ENCODE results near the gene SEMA3B.
"Not testable (repeated sequence)": the region's sequence is repeated elsewhere in the genome, so short reads cannot be mapped to it uniquely, and the experiment has no call there.

The SEMA3B gene

DNA sequence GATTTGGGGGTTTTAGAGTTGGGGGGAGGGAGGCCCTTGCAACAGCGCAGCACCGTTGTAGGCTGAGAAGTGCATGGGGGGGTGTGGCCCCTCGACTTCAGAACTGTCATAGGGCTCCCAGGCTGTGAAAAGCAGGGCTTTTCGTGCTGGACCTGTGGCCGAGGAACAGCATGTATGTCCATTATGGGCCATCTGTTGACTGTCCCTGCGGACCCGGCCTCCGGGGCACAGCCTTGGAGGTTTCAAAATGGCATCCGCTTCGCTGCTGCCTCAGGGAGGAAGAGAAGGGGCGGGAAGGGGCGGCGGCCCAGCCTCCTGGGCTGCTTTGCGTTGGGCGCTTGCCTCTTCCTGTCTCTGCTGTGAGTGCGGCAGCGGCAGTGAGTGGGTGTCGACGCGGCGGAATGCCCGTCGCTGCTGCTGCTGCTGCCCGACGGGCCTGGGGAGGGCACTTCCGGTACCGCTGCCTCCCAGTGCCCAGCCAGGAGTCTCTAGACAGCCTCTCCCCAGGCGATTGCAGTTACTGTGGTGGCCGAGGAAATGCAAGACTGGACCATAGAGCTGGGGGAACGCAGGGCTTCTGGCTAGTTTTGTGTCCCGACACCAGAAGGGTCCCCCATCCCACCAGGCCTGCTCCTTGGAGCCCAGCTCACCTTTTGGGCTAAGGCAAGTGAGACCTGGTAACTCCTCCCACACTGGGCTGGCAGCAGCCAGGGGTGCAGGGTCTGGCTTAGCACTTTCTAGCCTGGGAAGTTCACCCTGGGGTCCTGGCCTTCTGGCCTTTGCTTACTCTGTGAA lies 31.0 kb upstream of the SEMA3B start:
- DNase-seq, result peak in 12 of 14 donors; percentile 23 to 70 (median 49)

DNA sequence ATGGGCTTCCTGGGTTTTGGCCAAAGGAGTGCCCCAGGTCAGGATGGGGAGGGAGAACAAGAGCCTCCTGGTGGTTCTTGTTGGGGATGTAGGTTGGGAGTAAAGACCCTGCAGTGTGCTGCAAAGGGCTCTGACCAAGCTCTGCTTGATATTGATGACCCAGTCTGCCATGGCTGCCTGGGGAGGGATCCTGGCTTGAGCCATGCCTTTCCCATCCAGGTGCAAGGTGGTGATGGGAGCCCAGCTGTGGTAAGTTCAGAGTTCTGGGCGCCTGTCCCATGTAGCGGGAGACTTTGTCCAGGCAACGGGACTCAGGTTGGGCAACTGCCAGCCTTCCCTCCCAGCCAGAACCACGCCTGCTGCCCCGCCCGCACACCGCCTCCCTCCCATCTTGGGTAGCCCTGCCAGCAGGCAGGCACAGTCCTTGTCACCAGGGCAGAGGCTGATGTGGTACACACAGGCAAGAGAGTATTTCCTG lies 30.4 kb upstream of the SEMA3B start:
- peak in 12 of 14 donors; percentile 27 to 81 (median 56) for DNase-seq

DNA sequence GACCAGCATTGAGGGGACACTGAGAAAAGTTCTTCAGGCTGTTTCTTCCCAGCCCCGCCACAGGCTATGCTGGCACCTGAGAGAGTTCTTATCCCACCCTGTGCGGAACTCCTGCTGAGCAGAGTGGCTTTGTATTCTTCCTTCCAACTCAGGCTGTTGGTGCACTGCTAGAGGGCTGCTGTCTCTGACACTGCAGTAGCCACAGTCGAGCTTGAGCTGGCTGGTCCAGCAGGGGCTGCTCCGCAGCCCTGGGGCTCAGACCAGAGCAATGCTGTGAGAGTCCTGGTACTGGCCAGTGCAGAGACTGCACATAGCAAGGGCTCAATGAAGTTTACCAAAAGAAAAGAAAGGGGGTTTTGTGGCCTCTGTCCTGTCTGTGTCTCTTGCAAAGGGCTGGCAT lies 29.3 kb upstream of the SEMA3B start:
- DNase-seq, result no peak

DNA sequence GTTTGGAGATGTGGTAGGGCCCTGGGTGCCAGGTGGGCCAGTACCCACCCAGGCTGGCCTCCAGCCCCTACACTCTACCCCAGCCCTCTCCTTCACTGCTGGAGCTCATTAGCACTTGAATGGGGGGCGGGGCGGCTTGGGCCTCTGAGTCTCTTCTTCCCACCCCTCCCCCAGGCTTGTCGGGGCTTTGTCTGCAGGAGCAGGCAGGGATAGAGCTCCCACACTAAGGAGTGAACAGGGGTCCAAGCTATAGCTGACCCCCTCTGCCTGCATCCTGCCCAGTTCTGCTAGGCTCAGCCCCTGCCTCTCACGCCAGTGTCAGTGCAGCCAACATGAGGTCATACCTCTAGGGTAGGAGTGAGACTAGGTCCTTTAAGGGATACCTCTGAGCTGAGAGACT lies 27.8 kb upstream of the SEMA3B start:
- peak in 2 of 14 donors; percentile 12 to 19 for DNase-seq

DNA sequence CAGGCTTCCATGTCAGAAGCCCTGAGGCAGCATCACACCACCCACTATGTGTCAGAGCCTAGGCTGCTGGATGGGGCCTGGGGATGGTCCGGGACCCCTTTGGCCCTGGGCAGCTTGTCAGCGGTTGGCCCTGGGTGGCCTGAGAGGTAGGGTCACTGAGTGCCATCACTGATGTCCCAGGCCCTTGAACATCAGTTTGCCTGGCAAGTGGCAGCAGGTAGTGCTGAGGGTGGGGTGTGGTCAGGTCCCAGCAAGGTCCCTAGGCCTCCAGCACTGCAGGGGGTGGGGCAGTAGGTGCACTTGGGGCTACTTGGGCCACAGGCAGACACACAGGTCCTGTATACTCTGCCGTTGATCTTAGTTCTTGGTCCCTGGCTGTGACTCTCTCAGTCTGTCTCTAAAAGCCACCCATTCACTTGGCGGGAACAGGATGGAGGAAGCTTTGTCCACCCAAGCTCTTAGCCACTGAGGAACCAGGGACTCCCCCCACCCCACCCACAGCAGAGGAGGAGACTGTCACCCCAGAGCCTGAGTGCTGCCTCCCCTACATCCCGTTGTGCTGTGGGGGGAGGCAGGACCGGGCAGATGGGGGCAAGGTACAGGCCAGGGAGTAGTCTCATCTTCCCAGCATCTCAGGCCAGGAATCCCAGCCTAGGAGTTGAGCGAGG lies 27.1 kb upstream of the SEMA3B start:
- DNase-seq, result no peak

DNA sequence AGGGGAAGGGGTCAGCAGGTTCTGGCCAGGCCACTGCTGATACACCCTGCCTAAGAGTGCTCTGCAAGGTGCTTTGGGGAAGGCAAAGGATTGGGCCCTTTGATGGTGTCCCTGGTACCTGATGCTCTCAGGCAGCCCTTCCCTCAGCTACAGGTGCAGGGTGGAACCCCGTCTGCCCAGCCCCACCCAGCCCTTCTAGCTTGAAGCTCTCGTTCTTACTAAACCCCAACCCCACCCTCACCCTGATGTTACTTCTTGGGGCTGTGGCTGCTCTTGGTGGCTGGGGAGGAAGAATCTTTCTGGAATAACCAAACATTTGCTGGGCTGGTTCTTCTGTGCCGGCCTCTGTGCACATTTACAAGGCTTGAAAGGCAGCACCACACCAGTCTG lies 26.6 kb upstream of the SEMA3B start:
- DNase-seq, result no peak

DNA sequence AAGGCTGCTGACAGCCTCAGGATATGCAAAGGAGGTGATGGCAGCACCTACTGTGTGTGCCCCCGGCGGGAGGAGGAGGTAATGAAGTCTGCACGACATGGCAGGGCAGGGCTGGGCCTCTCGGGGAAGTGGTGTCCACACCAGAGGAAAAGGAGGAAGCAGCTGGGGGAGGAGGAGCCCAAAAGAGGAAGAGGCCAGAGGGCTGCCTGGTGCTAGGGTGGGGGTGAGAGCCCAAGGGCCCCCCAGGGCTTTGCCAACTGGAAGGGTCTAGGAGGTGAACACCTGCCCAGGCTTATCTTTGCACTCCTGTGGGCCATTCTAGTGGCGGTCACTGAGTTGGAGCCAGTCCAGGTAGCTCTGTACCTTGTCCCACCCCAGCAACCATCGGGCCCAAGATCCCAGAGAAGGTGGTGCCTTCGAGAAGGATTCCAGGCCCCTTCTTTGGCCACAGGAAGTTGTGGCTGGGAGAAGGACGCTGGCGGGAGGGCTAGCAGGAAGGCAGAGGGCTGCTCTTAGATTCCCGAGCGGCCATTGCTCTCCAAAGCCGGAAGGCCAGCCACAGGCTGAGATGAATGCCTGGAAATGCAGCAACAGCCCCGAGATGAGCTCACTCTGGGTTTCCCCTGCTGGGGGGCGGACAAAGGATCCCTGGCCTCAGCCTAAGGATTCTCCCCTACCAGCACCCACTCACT lies 25.9 kb upstream of the SEMA3B start:
- DNase-seq, result peak in 8 of 14 donors; percentile 30 to 74 (median 63)

DNA sequence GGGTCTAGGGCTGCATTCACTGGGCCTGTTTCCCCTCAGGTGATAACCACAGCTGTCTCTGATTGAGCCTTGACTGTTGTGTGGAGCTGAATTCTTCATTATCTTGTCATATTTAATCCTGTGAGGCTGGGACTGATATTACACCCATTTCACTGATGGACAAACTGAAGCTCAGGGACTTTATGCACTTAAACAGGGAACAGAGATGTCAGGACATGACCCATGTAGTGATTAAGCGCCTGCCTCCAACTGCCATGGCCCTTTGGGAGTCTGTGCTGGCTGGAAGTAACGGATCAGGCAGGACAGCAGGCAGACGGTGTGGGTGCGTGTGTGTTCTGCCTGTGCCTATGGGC lies 25.4 kb upstream of the SEMA3B start:
- DNase-seq, result no peak

DNA sequence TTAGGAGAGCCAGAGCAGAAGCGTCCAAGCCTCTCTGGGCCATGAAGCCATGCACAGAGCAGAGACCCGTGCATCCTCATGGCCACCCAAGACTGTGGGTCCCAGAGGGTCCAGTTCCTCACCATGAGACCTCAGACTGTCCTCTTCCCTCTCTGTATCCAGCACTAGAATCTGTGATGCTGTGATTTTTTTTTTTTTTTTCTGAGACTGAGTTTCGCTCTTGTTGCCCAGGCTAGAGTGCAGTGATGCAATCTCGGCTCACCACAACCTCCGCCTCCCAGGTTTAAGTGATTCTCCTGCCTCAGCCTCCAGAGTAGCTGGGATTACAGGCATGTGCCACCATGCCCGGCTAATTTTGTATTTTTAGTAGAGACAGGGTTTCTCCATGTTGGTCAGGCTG lies 24.1 kb upstream of the SEMA3B start:
- not testable (repeated sequence) for DNase-seq

DNA sequence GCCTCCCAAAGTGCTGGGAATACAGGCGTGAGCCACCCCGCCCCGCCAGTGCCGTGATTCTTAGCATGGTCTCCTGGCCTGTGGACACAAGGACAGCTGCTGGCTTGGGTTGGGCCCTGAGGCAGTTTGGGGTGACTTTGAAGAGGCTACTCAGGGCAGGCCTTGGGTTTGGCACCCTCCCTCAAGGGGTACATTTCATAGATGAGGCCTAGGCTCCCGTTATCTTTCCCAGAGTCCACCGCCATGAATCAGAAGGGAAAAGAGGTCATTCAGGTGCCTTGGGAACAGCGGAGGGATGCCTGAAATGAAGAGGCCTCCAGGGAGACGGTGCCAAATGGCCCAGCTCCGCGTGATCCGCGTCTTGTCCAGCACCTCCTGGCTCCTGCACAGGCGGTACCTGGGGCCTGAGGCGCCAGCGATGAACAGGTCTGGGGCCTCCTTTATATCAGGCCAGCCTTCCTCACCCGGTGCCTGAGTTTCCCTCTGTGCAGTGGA lies 23.6 kb upstream of the SEMA3B start:
- DNase-seq, result peak in 1 of 14 donors; percentile 29

DNA sequence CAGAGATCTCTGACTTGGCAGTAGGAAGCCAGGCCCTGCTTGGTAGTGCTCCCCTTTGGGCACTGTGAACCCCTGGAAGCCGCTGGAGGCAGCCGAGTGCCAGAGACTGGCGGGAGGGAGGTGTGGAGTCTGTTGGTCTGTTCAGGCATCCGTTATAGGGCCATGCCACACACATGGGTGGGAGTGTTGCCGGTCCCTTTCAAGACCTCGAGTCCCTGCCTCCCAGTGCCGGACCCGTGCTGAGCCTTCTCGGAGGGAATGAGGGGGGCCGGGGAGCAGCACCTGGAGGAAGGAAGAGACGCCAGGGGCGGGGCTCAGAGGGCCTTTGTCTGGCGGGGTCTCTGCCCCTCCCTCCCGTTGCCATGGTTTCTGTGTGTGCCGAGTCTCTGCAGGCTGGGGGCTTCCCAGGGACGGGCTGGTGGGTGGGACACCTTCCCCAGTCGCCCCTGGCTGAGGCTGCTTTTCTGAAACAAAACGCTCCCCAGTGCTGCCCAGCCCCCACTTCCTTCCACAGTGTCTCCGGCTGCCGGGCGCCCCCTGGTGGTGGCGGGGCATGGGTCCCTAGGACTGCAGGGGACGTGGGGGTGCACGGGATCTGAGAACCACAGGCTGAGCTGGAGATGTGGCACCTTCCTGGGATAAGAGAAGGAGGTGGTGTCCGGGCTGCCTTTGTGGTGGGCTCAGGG lies 23.0 kb upstream of the SEMA3B start:
- peak in 13 of 14 donors; percentile 45 to 89 (median 69) for DNase-seq

DNA sequence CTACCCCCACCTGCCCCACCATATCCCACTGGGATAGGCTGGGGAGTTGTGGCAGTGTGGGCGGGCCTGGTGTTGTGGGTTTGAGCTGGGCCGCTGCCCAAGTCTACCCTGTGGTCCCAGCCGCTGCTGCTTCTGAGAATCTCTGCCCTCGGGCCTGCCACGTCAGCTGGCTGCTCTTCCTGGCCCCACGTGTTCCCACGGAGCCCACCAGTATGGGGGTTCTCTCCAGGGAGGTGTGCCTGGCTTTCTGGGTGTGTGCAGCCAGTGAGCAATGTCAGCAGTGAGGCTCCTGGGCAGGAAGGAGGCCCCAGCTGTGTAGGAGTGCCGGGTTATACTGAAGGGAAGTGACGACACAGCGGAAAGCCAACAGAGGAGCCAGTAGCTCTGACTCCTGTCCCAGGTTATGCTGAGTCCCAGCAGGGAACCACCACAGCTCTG lies 22.4 kb upstream of the SEMA3B start:
- no peak for DNase-seq

DNA sequence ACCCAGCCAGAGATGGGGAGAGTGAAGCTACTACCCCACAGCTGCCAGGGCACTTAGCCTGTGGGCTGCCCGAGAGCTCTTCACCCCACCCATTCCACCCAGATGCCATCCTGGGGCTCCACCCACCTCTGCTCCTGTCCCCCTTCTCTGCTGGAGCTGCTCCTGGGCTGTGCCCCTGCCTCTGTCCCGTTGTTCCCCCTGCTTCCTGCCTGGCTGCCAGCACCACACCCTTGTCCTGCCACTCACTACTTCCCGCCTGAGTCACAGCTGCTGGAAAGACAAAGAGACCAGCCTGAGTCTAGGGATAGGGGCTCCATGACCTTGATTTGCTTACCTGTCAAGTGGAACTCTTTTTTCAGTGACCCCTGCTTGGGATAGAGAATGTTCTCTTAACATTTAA lies 20.6 kb upstream of the SEMA3B start:
- DNase-seq, result no peak

DNA sequence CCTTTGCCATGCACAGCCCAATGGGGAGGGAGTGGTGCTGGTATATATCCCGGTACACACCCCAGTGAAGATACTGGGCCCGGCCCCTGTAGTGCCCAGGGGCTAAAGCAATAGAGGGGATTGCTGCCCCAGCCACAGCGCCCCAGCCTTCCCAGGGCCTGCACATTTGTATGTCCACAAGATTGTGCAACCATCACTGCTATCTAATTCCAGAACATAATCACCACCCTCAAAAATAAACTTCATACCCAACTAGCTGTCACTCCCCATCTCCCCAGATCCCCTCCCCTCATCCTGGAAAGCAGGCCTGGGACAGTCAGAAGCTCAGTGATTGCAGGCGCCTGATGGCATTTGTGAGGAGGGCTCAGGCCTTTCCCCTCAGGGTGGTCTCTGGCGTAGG lies 19.5 kb upstream of the SEMA3B start:
- no peak for DNase-seq

DNA sequence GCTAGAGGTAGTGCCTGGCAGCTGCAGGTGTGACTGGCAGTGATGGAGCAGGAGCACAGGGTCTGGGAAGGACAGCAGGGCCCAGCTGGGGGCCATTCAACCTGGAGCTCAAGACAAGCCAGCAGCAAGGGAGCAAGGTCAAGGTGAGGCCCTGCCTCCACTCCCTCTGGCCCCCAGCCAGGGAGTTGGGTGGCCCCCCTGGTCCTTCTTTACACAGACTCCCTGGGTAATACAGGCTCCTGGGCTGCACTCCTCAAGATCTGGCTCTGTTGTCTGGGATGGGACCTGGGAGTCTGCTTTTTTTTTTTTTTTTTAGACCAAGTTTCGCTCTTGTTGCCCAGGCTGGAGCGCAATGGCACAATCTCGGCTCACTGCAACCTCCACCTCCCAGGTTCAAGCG lies 18.4 kb upstream of the SEMA3B start:
- no peak for DNase-seq

DNA sequence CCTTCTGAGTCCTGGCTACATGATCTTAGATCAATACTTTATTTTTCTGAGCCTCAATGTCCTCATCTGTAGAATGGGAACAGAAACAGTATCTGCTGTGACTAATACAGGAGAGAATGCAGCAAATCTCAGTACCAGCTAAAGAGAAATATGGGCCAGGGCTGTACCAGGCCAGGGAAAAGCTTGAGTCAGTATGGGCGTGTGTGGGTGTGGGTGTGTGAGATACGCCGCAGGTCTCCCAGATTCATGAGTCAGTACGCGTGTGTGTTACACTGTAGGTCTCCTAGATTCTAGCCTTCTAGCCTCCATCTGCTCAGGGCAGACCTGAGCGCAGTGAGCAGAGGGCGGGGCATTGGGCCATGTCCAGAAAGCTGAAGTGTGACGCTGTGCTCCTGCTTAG lies 17.7 kb upstream of the SEMA3B start:
- DNase-seq, result no peak

DNA sequence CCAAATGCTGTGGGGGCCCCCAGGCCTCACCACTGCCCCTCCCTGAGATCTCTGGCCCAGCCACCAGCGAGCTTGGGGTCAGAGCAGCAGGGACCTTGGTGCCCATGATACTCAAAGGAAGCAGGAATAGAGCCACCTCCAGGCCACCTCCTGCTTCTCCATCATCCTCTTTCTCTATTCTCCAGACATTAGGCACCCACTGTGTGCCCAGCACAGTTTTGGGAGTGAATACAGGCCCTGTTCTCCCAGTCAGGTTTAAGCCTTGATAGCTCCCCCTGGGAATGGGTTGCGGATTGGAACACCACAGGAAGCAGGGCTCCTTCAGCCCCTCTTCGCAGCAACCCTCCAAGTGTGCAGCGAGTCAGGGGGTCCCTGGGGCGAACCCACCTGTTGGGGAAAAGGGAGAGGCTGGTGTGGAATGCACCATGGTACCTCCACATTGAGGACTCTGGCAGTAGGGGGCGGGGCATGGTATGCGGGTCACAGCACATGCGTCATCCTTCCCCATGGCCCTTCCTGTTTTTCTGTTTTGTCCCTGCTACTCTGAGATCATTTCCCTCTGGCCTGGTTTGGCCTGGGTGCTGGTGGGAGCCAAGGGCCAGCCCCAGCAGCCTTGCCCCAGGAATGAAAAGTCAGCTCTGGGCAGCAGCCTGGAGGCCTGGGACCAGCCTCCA lies 14.2 kb upstream of the SEMA3B start:
- DNase-seq, result peak in 3 of 14 donors; percentile 15 to 29 (median 26)

DNA sequence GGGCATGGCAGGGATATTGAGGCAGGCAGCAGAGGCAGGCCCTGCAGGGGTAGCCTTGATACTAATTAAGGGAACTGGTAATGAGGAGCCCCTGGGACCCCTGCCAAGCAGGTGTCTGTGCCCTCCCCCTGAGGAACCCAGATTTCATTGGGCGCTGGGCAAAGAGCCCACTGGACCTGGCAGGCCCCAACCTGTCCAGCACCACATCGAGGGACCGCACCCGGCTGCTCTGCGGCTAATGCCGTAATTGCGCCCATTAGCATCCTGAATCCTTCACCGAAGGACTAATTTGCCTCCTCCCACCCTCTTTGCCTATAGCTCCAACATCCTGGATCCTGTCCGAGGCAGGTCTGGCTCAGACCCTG lies 13.7 kb upstream of the SEMA3B start:
- no peak for DNase-seq

DNA sequence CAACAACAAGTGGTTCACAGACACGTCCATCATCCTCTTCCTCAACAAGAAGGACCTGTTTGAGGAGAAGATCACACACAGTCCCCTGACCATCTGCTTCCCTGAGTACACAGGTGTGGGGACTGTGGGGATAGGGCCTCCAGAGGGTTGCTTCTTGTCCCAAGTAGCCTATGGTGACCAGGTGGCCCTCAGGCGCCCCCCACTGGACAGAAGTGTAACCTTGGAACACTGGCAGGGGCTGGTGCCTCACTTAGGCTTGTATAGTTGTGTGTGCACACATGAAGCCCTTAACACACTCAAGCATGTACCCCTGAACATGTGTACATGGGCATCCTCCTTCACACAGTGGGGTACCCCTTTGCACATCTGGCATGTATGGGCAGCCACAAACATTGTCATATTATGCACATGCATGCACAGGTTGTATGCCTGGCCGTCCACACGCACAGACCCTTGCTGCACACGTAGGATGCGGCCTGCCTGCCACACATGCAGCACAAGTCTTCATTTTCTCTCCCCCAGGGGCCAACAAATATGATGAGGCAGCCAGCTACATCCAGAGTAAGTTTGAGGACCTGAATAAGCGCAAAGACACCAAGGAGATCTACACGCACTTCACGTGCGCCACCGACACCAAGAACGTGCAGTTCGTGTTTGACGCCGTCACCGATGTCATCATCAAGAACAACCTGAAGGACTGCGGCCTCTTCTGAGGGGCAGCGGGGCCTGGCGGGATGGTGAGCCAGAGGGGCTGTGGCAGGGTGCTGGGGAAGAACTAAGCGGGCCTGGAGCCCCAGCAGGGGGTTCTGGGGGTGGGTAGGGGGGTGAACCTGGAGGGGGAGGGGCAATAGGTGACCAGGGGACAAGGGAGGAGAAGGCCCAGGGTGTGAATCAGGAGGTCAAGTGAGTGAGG lies 11.7 kb upstream of the SEMA3B start:
- DNase-seq, result peak in 4 of 14 donors; percentile 20 to 40 (median 29)

DNA sequence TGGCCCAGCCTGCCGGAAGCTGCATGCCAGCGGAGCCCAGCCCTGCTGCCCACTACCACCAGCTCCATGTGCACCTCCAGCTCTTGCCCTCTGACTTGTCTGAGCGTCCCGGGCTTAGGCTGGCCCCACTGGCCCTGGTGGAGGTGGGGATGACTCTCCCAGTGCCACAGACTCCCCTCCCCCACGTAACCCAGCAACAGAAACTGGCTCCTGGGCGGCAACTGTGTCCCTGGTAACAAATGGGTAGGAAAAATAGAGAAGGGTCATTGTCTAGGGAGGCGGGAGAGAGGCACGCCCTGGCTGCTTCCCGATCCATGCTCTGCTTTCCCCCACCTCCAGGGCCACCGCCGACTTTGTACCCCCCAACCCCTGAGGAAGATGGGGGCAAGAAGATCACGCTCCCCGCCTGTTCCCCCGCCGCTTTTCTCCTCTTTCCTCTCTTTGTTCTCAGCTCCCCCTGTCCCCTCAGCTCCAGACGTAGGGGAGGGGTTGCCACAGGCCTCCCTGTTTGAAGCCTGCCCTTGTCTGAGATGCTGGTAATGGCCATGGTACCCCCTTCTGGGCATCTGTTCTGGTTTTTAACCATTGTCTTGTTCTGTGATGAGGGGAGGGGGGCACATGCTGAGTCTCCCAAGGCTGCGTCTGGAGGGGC lies 10.8 kb upstream of the SEMA3B start:
- peak in 3 of 14 donors; percentile 25 to 62 (median 30) for DNase-seq

All from C1 segment of cervical spinal cord (tissue), 14 donors.